GM13976 (cell line): ENCODE results near the gene KIAA1614.

Experiments
- DNase-seq: peaks from one replicate; pipeline ENCODE4 v3.0.0; 2012; ENCODE audit warnings: low spot score
- in situ Hi-C: fragments of 300-500 bp; cut with MboI; formaldehyde crosslinking; loops from one replicate; pipeline ENCODE4 v1.12.0; 2022; ENCODE audit warnings: low sequenced_read_pairs, mixed read lengths, inconsistent platforms; ENCODE audit not compliant: unreplicated experiment
- TF ChIP-seq, protein P1 (sequence below): IDR thresholded peaks from 2 replicates; pipeline ENCODE4 v1.5.1; 2012; ENCODE audit warnings: borderline replicate concordance, mild to moderate bottlenecking; ENCODE audit not compliant: insufficient read depth; ENCODE audit errors: extremely low read depth, missing control alignments, control extremely low read depth

Gene KIAA1614

GRCh38 chr1:180887841-180888240, 24.9 kb upstream of the KIAA1614 start:
- in situ Hi-C loops: loop anchor here (25.0 kb wide), 1 partner anchor 524 kb away; no protein-coding TSS in a partner anchor

GRCh38 chr1:180888870-180889269, 23.8 kb upstream of the KIAA1614 start:
- in situ Hi-C loops: loop anchor here (25.0 kb wide), 1 partner anchor 523 kb away; no protein-coding TSS in a partner anchor
- TF ChIP-seq, protein P1, sequence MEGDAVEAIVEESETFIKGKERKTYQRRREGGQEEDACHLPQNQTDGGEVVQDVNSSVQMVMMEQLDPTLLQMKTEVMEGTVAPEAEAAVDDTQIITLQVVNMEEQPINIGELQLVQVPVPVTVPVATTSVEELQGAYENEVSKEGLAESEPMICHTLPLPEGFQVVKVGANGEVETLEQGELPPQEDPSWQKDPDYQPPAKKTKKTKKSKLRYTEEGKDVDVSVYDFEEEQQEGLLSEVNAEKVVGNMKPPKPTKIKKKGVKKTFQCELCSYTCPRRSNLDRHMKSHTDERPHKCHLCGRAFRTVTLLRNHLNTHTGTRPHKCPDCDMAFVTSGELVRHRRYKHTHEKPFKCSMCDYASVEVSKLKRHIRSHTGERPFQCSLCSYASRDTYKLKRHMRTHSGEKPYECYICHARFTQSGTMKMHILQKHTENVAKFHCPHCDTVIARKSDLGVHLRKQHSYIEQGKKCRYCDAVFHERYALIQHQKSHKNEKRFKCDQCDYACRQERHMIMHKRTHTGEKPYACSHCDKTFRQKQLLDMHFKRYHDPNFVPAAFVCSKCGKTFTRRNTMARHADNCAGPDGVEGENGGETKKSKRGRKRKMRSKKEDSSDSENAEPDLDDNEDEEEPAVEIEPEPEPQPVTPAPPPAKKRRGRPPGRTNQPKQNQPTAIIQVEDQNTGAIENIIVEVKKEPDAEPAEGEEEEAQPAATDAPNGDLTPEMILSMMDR: no peak
- DNase-seq: no peak

More at GRCh38 chr1:180887841-180888240, 24.9 kb upstream of the KIAA1614 start:
- DNase-seq: no peak
- TF ChIP-seq, protein P1: no peak

DNA sequence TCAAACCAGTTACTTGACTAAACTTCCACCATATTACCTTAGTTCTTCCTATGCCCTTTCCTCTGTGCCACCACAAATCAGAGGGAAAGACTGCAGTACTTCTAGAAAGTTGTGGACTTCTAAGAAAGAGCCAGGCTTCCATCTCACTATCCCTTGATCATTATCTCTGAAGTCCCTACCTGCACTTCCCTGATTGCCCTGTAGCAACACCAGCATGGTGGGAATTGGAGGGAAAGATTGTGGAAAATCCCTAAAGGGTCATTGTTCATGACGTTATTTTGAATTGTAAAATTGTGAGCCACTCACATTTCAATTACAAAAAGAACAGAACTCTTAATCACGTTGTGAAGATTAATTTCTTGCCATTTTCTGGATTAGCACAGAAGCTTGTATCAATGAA, 23.4 kb upstream of the KIAA1614 start:
- TF ChIP-seq, protein P1: no peak
- no peak for DNase-seq
- in situ Hi-C loops: loop anchor here (25.0 kb wide), 1 partner anchor 523 kb away; no protein-coding TSS in a partner anchor

DNA sequence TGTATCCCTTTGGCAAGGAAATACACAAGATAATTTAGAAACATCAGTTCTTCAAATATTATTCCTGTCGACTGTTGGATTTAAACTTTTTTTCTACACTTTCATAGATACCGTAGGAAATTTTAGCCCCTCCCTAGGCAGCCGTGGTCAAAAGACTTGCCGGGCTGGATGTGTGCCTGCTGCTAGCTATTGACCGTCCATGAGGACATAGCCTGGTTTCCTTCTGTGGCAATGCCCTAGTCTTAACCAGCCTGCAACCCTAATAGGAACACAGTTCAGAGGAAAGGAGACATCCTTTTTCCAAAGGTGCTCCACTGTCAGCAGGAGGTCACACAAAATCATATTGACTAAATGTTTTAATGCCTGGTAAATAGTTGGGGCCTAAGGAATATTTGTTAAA, 20.4 kb upstream of the KIAA1614 start:
- no peak for DNase-seq
- TF ChIP-seq, protein P1: no peak
- in situ Hi-C loops: loop anchor here (25.0 kb wide), 1 partner anchor 520 kb away; no protein-coding TSS in a partner anchor

GRCh38 chr1:180892675-180893074, 20.0 kb upstream of the KIAA1614 start:
- TF ChIP-seq, protein P1: no peak
- no peak for DNase-seq
- in situ Hi-C loops: loop anchor here (25.0 kb wide), 1 partner anchor 520 kb away; no protein-coding TSS in a partner anchor

DNA sequence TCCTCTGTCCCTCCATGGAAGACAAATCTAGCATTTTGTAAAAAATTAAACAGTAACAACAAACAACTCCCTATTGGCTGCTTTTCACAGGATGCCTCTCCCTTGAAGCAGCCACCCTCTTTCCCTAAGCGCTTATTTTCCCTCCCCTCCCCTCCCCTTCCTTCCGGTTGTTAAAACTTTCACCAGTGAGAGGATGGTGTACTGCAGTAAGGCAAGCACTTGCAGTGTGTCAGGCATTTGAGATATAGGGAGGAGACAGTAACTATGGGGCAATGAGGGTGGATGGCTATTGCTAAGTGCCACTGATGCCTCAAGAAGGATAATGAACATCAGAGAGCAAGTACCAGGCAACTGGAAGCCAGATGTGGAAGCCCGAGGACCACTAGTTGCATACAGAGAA, 19.1 kb upstream of the KIAA1614 start:
- DNase-seq: no peak
- in situ Hi-C loops: loop anchor here (25.0 kb wide), 1 partner anchor 519 kb away; no protein-coding TSS in a partner anchor
- TF ChIP-seq, protein P1: no peak
